Endothelial cell of umbilical vein (primary cell): Measurements from ENCODE around the gene CFAP45. TPM values are rescaled to one million over a fixed set of nuclear protein-coding genes. Genes with fewer than 3 reads are reported as not detected.

Source experiments
- BruUV-seq: library from RNA; stranded (reverse); fragments of 400-500 nt; replicated peaks from 2 replicates; lab custom pipeline; 2021; lab: Mats Ljungman, UMichigan
- CTCF ChIA-PET: fragments of 300-600, 350-600 bp; sonication (Branson Sonifier 250); formaldehyde crosslinking; loops from one replicate; lab custom pipeline; 2021; ENCODE audit warnings: antibody characterized with exemption, inconsistent platforms; lab: Charles Lee
- POLR2A ChIA-PET: fragments of 300-600, 350-600 bp; sonication (Branson Sonifier 250); formaldehyde crosslinking; loops from one replicate; lab custom pipeline; 2021; ENCODE audit warnings: antibody characterized with exemption, inconsistent platforms; lab: Charles Lee
- DNase-seq: peaks from one replicate; pipeline ENCODE4 v3.0.0-alpha.2; 2011; ENCODE audit warnings: low read depth, low spot score
- FAIRE-seq: peaks from 2 replicates; lab custom pipeline; 2011; peaks lifted over from hg19 to GRCh38; lab: Jason Lieb, UNC
- H2AFZ ChIP-seq: 2 replicates; pipeline ENCODE4 v1.6.0; 2012; ENCODE audit warnings: low read depth, low read length, control low read depth, inconsistent platforms
- H3K27ac ChIP-seq: 2 replicates; pipeline ENCODE4 v1.5.1; 2011; ENCODE audit warnings: low read depth, mild to moderate bottlenecking, control low read depth, low read length, moderate library complexity; ENCODE audit not compliant: insufficient read depth
- H3K27me3 ChIP-seq, 2 experiments: 2 replicates each; pipeline versions ENCODE4 v1.6.0 to v1.6.1; 2011; ENCODE audit warnings: low read length in 2 of 2, mixed read lengths in 1 of 2; ENCODE audit not compliant: control insufficient read depth in 2 of 2, insufficient read depth in 2 of 2
- H3K36me3 ChIP-seq, 2 experiments: 2 replicates in 1 of 2; 3 replicates in 1 of 2; pipeline ENCODE4 v1.5.1; 2011; ENCODE audit warnings: low read length in 2 of 2, mild to moderate bottlenecking in 1 of 2, moderate library complexity in 1 of 2; ENCODE audit not compliant: control insufficient read depth in 2 of 2, insufficient read depth in 2 of 2; ENCODE audit errors: extremely low read depth in 1 of 2
- H3K4me1 ChIP-seq: 3 replicates; pipeline ENCODE4 v1.5.1; 2011; ENCODE audit warnings: mild to moderate bottlenecking, low read length; ENCODE audit not compliant: control insufficient read depth, insufficient read depth; ENCODE audit errors: extremely low read depth
- H3K4me2 ChIP-seq: 2 replicates; pipeline ENCODE4 v1.6.1; 2011; ENCODE audit warnings: low read length, control low read depth, mixed read lengths; ENCODE audit not compliant: insufficient read depth
- H3K4me3 ChIP-seq, 3 experiments: fragments of 200-600 bp in 1 of 3; sonication (generic), shearing (Covaris generic) in 1 of 3; replicated peaks in 1 of 3; 2 replicates each; pipeline ENCODE4 v1.5.1; 2011 to 2016; ENCODE audit warnings: control low read depth in 3 of 3, low read length in 3 of 3, mild to moderate bottlenecking in 2 of 3, inconsistent platforms in 1 of 3, low read depth in 1 of 3, moderate library complexity in 1 of 3; ENCODE audit not compliant: insufficient read depth in 1 of 3
- H3K79me2 ChIP-seq: 2 replicates; pipeline ENCODE4 v1.6.0; 2012; ENCODE audit warnings: low read length, inconsistent platforms; ENCODE audit not compliant: control insufficient read depth, insufficient read depth
- H3K9ac ChIP-seq: replicated peaks from 2 replicates; pipeline ENCODE3; 2011; ENCODE audit warnings: low read length, control low read depth; ENCODE audit not compliant: insufficient read depth; ENCODE audit errors: extremely low read depth
- H3K9me1 ChIP-seq: replicated peaks from 3 replicates; pipeline ENCODE4 v1.6.0; 2011; ENCODE audit warnings: mild to moderate bottlenecking, low read length; ENCODE audit not compliant: control insufficient read depth, insufficient read depth; ENCODE audit errors: extremely low read depth
- H3K9me3 ChIP-seq: replicated peaks from 2 replicates; pipeline ENCODE4 v1.5.1; 2012; ENCODE audit warnings: low read length, inconsistent platforms; ENCODE audit not compliant: control insufficient read depth, insufficient read depth
- H4K20me1 ChIP-seq: replicated peaks from 2 replicates; pipeline ENCODE3; 2011; ENCODE audit warnings: mild to moderate bottlenecking, low read length; ENCODE audit not compliant: control insufficient read depth, insufficient read depth; ENCODE audit errors: extremely low read depth
- CTCF ChIP-seq, 2 donors: IDR thresholded peaks; 1 replicate in 1 of 2; 2 replicates in 1 of 2; pipeline ENCODE4 v1.5.1; 2011; ENCODE audit warnings: low read length in 2 of 2, mild to moderate bottlenecking in 2 of 2, moderate library complexity in 2 of 2, control low read depth in 1 of 2, inconsistent platforms in 1 of 2, low read depth in 1 of 2; ENCODE audit not compliant: insufficient read depth in 1 of 2; ENCODE audit errors: extremely low read depth in 1 of 2
- EZH2 ChIP-seq: IDR thresholded peaks from 2 replicates; pipeline ENCODE4 v1.6.1; 2012; ENCODE audit warnings: borderline replicate concordance, low read depth, mild to moderate bottlenecking, moderate library complexity, low read length, inconsistent platforms; ENCODE audit not compliant: severe bottlenecking
- GATA2 ChIP-seq: IDR thresholded peaks from 2 replicates; pipeline ENCODE4 v1.7.0; 2011; ENCODE audit warnings: low read depth, mild to moderate bottlenecking, moderate library complexity, mixed read lengths, low read length; ENCODE audit not compliant: insufficient read length, insufficient read depth
- JUN ChIP-seq: IDR thresholded peaks from 2 replicates; pipeline ENCODE4 v1.6.1; 2011; ENCODE audit warnings: borderline replicate concordance, low read depth; ENCODE audit not compliant: insufficient read length, insufficient read depth
- MAX ChIP-seq: IDR thresholded peaks from 2 replicates; pipeline ENCODE4 v1.6.1; 2011; ENCODE audit not compliant: insufficient read depth, insufficient read length
- MYC ChIP-seq: IDR thresholded peaks from one replicate; pipeline ENCODE4 v1.6.1; 2011; ENCODE audit warnings: mild to moderate bottlenecking, low read depth, low read length
- POLR2A ChIP-seq: IDR thresholded peaks from 2 replicates; pipeline ENCODE4 v1.6.1; 2012; ENCODE audit warnings: low read depth, mild to moderate bottlenecking, control low read depth, low read length
- dilution Hi-C: fragments of 300-500 bp; cut with MboI; formaldehyde crosslinking; loops from one replicate; pipeline ENCODE4 v1.15.0; 2019; ENCODE audit warnings: low sequenced_read_pairs; ENCODE audit not compliant: extremely low pct_ligation_motif_present
- intact Hi-C: fragments of 100-400 bp; cut with micrococcal nuclease; formaldehyde crosslinking; loops from one replicate; pipeline ENCODE4 v1.10.0; 2022
- polyA plus RNA-seq, 4 experiments: library from polyadenylated mRNA; depleted of rRNA in 3 of 4; stranded (reverse) in 3 of 4; unstranded in 1 of 4; fragments of >200 nt; gene quantifications; 2 replicates each; pipeline versions ENCODE4 v1.2.1 to v1.2.3, GENCODE V29; 2011 to 2012; ENCODE audit warnings: missing spikeins in 1 of 4
- total RNA-seq: library from RNA; stranded (reverse); gene quantifications from 2 replicates; pipeline ENCODE4 v1.2.3, GENCODE V29; 2021

CFAP45 gene
- total and polyA plus RNA-seq, 2 donors (not counting 3 experiments of a cell fraction or from before 2014, with no cell fraction given): 0.25 to 2.5 TPM

GRCh38 chr1:159934136-159935039, 34.4 kb upstream of the CFAP45 start:
- no TSS peak for BruUV-seq
- no peaks in the 10 kb centered on the region for H4K20me1 ChIP-seq
- ChIA-PET CTCF (interaction anchor here (1.0 to 13.3 kb wide), 4 partner anchors 11 to 144 kb away, joined by 3 to 169 read pairs (median 4); partner anchors contain the start of gene IGSF9), POLR2A (no interaction called here)
- DNase-seq (no peak), FAIRE-seq (no peak)
- H3K27ac ChIP-seq: no peak overlapping the region
- H3K9ac ChIP-seq: no peak overlapping the region
- H3K4me2 ChIP-seq: no peak overlapping the region
- H3K4me3 ChIP-seq: no peak overlapping the region
- dilution Hi-C loops: no loop called here
- no peaks in the 10 kb centered on the region for H3K9me1 ChIP-seq
- H3K9me3 ChIP-seq: no peaks in the 10 kb centered on the region
- H2AFZ ChIP-seq: no peak overlapping the region
- H3K4me1 ChIP-seq: no peaks in the 10 kb centered on the region
- intact Hi-C loops: loop anchor here (5.0 kb wide), 1 partner anchor 163 kb away; the partner anchor contains the start of gene IGSF8
- TF ChIP-seq CTCF (IDR thresholded peaks at IDR 0.05; ENCODE audit: extremely low read depth in 1 of 2, insufficient read depth in 1 of 2, low read depth in 1 of 2, low read length in 2 of 2) (no peak), MYC (no peak), EZH2 (no peak), MAX (no peak), JUN (no peak), GATA2 (no peak), POLR2A (no peak)
- H3K79me2 ChIP-seq: no peaks in the 10 kb centered on the region
- H3K27me3 ChIP-seq: peaks cover 0 to 14% of the 10 kb centered on the region in 2 experiments
- no peaks in the 10 kb centered on the region for H3K36me3 ChIP-seq
